Esophagus squamous epithelium (tissue), 4 donors: ENCODE measurements around the gene CYP4F12.

Experiments
- POLR2A ChIP-seq, 4 donors: fragments of 450-650 bp; IDR thresholded peaks; one replicate each; pipeline ENCODE4 v1.6.1; 2017; ENCODE audit warnings: antibody characterized with exemption in 4 of 4, mild to moderate bottlenecking in 4 of 4, moderate library complexity in 3 of 4
- TF ChIP-seq, protein P1 (sequence below), 6 experiments: fragments of 450-650 bp in 4 of 6; fragments of 200-600 bp in 2 of 6; sonication (generic) in 2 of 6; IDR thresholded peaks; one replicate each; pipeline ENCODE4 v1.5.1; 2016 to 2019; ENCODE audit warnings: antibody characterized with exemption in 6 of 6, mild to moderate bottlenecking in 4 of 6, moderate library complexity in 4 of 6

DNA sequence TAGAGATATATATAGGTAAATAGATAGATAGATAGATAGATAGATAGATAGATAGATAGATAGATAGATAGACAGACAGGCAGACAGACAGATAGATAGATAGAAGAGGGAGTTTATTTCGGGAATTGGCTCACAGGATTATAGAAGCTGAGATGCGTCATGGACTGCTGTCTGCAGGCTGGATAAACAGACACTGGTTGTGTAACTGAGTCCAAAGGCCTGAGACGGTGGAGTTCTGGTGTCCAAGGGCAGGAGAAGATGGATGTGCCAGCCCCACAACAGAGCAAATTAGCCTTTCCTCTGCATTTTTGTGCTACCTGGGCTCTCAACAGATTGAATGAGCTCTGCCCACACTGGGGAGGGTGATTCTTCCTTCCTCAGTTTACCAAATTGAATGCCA is 29.5 kb upstream of the CYP4F12 start:
- TF ChIP-seq, protein P1, sequence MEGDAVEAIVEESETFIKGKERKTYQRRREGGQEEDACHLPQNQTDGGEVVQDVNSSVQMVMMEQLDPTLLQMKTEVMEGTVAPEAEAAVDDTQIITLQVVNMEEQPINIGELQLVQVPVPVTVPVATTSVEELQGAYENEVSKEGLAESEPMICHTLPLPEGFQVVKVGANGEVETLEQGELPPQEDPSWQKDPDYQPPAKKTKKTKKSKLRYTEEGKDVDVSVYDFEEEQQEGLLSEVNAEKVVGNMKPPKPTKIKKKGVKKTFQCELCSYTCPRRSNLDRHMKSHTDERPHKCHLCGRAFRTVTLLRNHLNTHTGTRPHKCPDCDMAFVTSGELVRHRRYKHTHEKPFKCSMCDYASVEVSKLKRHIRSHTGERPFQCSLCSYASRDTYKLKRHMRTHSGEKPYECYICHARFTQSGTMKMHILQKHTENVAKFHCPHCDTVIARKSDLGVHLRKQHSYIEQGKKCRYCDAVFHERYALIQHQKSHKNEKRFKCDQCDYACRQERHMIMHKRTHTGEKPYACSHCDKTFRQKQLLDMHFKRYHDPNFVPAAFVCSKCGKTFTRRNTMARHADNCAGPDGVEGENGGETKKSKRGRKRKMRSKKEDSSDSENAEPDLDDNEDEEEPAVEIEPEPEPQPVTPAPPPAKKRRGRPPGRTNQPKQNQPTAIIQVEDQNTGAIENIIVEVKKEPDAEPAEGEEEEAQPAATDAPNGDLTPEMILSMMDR (IDR thresholded peaks at IDR 0.05) = no peak
- TF ChIP-seq POLR2A (IDR thresholded peaks at IDR 0.05) = no peak
